HEK293 (cell line): ENCODE results near the gene LGALS3BP.

ENCODE experiments used
- OVOL3 ChIP-seq: fragments of 450-650 bp; formaldehyde crosslinking; IDR thresholded peaks from 2 replicates; pipeline ENCODE4 v1.5.1; 2016; ENCODE audit warnings: missing biosample characterization, missing genetic modification characterization
- YY1 ChIP-seq: fragments of 450-650 bp; formaldehyde crosslinking; IDR thresholded peaks from 2 replicates; pipeline ENCODE4 v1.5.1; 2018; ENCODE audit warnings: missing biosample characterization, missing genetic modification characterization
- YY2 ChIP-seq: fragments of 450-650 bp; formaldehyde crosslinking; IDR thresholded peaks from 2 replicates; pipeline ENCODE4 v1.5.1; 2016; ENCODE audit warnings: missing biosample characterization, missing genetic modification characterization
- ZBTB7A ChIP-seq: fragments of 450-650 bp; formaldehyde crosslinking; IDR thresholded peaks from 2 replicates; pipeline ENCODE4 v1.5.1; 2016; ENCODE audit warnings: low read depth, missing biosample characterization, missing genetic modification characterization
- ZNF174 ChIP-seq: fragments of 450-650 bp; formaldehyde crosslinking; IDR thresholded peaks from 2 replicates; pipeline ENCODE4 v1.5.0; 2017; ENCODE audit warnings: missing biosample characterization, mild to moderate bottlenecking, missing genetic modification characterization
- ZNF274 ChIP-seq, 2 experiments: fragments of 200-500 bp in 1 of 2; fragments of 450-650 bp in 1 of 2; sonication (Bioruptor generic) in 1 of 2; formaldehyde crosslinking in 1 of 2; IDR thresholded peaks; 2 replicates each; pipeline versions ENCODE4 v1.5.1 to v1.6.1; 2014 to 2016; ENCODE audit warnings: borderline replicate concordance in 1 of 2, inconsistent platforms in 1 of 2, low read length in 1 of 2, missing biosample characterization in 1 of 2, missing genetic modification characterization in 1 of 2
- ZNF433 ChIP-seq: fragments of 450-650 bp; formaldehyde crosslinking; IDR thresholded peaks from 2 replicates; pipeline ENCODE4 v1.5.1; 2016; ENCODE audit warnings: missing biosample characterization, missing genetic modification characterization, low read depth
- ZNF449 ChIP-seq: fragments of 450-650 bp; formaldehyde crosslinking; IDR thresholded peaks from 2 replicates; pipeline ENCODE4 v1.5.1; 2017; ENCODE audit warnings: missing biosample characterization, mild to moderate bottlenecking, missing genetic modification characterization, moderate library complexity
- ZNF544 ChIP-seq: fragments of 450-650 bp; formaldehyde crosslinking; IDR thresholded peaks from 2 replicates; pipeline ENCODE4 v1.5.0; 2017; ENCODE audit warnings: missing biosample characterization, missing genetic modification characterization
- TF ChIP-seq, protein P1 (sequence below): fragments of 450-650 bp; formaldehyde crosslinking; IDR thresholded peaks from 2 replicates; pipeline ENCODE4 v1.5.1; 2016; ENCODE audit warnings: missing biosample characterization, missing genetic modification characterization
- TF ChIP-seq, protein P2 (sequence below): fragments of 450-650 bp; formaldehyde crosslinking; IDR thresholded peaks from 2 replicates; pipeline ENCODE4 v1.5.1; 2016; ENCODE audit warnings: missing biosample characterization, missing genetic modification characterization
- TF ChIP-seq, protein P3 (sequence below): fragments of 450-650 bp; formaldehyde crosslinking; IDR thresholded peaks from 2 replicates; pipeline ENCODE4 v1.5.1; 2016; ENCODE audit warnings: missing biosample characterization, missing genetic modification characterization
- TF ChIP-seq, protein P4 (sequence below): fragments of 450-650 bp; formaldehyde crosslinking; optimal IDR thresholded peaks from 2 replicates; pipeline ENCODE3; 2016; ENCODE audit warnings: missing biosample characterization, mild to moderate bottlenecking, missing genetic modification characterization

DNA sequence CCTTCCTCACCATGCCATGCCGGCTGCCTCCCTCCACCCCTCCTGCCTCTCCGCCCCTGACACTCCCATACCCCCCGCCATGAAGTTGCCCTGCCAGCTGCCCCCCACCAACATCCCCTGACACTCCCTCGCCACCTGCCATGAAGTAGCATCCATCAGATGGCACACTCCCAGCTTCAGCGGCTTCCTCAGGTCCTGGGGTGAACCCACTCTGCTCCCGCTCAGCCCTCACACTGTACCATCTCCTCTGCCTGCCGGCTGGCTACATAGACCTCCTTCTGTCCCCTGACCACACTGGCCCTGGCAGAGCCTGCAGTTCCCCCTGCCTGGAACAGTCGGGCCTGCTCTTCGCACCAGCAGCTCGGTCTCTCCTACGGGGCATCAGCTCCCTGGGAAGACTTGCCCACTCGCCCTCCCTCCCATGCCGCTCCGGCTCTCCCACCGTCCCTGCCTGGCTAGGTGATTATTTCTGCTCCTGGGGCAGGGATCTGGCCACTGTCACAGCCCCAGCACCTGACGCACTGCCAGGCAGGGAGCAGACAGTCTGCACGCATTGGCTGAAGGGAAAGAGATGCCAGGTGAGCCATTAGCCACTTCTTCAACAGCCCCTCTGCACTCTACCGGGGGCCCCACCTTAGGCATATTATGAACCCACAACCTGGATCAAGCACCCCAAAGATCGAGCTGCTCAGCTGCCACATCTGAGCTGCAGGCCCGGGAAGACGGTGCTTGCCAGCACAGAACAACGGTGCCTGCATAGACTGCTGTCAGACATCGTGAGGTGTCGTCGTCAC is 20.9 kb upstream of the LGALS3BP start:
- TF ChIP-seq, protein P1, sequence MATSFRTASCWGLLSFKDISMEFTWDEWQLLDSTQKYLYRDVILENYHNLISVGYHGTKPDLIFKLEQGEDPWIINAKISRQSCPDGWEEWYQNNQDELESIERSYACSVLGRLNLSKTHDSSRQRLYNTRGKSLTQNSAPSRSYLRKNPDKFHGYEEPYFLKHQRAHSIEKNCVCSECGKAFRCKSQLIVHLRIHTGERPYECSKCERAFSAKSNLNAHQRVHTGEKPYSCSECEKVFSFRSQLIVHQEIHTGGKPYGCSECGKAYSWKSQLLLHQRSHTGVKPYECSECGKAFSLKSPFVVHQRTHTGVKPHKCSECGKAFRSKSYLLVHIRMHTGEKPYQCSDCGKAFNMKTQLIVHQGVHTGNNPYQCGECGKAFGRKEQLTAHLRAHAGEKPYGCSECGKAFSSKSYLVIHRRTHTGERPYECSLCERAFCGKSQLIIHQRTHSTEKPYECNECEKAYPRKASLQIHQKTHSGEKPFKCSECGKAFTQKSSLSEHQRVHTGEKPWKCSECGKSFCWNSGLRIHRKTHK (tag by site-specific recombination): no peak
- TF ChIP-seq, protein P2, sequence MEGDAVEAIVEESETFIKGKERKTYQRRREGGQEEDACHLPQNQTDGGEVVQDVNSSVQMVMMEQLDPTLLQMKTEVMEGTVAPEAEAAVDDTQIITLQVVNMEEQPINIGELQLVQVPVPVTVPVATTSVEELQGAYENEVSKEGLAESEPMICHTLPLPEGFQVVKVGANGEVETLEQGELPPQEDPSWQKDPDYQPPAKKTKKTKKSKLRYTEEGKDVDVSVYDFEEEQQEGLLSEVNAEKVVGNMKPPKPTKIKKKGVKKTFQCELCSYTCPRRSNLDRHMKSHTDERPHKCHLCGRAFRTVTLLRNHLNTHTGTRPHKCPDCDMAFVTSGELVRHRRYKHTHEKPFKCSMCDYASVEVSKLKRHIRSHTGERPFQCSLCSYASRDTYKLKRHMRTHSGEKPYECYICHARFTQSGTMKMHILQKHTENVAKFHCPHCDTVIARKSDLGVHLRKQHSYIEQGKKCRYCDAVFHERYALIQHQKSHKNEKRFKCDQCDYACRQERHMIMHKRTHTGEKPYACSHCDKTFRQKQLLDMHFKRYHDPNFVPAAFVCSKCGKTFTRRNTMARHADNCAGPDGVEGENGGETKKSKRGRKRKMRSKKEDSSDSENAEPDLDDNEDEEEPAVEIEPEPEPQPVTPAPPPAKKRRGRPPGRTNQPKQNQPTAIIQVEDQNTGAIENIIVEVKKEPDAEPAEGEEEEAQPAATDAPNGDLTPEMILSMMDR: no peak
- TF ChIP-seq ZNF174 (tag by site-specific recombination): no peak
- no peak for TF ChIP-seq ZNF433 (tag by site-specific recombination)
- no peak for TF ChIP-seq ZNF449 (tag by site-specific recombination)
- TF ChIP-seq ZNF544 (tag by site-specific recombination): no peak
- TF ChIP-seq YY2 (tag by site-specific recombination): no peak
- TF ChIP-seq, protein P3, sequence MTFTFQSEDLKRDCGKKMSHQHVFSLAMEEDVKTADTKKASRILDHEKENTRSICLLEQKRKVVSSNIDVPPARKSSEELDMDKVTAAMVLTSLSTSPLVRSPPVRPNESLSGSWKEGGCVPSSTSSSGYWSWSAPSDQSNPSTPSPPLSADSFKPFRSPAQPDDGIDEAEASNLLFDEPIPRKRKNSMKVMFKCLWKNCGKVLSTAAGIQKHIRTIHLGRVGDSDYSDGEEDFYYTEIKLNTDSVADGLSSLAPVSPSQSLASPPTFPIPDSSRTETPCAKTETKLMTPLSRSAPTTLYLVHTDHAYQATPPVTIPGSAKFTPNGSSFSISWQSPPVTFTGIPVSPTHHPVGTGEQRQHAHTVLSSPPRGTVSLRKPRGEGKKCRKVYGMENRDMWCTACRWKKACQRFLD: no peak
- no peak for TF ChIP-seq ZBTB7A
- TF ChIP-seq ZNF274 (IDR thresholded peaks at IDR 0.05; ENCODE audit: low read length): no peak
- no peak for TF ChIP-seq ZNF274 (tag by site-specific recombination; IDR thresholded peaks at IDR 0.05; ENCODE audit: borderline replicate concordance)
- TF ChIP-seq, protein P4, sequence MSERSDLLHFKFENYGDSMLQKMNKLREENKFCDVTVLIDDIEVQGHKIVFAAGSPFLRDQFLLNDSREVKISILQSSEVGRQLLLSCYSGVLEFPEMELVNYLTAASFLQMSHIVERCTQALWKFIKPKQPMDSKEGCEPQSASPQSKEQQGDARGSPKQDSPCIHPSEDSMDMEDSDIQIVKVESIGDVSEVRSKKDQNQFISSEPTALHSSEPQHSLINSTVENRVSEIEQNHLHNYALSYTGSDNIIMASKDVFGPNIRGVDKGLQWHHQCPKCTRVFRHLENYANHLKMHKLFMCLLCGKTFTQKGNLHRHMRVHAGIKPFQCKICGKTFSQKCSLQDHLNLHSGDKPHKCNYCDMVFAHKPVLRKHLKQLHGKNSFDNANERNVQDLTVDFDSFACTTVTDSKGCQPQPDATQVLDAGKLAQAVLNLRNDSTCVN (tag by site-specific recombination): no peak
- TF ChIP-seq OVOL3 (tag by site-specific recombination): no peak
- no peak for TF ChIP-seq YY1 (tag by site-specific recombination)
